Panc1 (cell line): ENCODE data around the gene FBLIM1. TPM values are rescaled to one million over a fixed set of nuclear protein-coding genes. Genes with fewer than 3 reads are reported as not detected.

ENCODE experiments used
- ATAC-seq: fragments of 200-7000 bp; cut with Tn5 transposase; 2 replicates; pipeline ENCODE4 v1.9.1; 2020; ENCODE audit warnings: mild to moderate bottlenecking, moderate library complexity
- BruUV-seq: library from RNA; stranded (reverse); fragments of 400-500 nt; replicated peaks from 2 replicates; lab custom pipeline; 2021; lab: Mats Ljungman, UMichigan
- CTCF ChIA-PET: fragments of 300-600 bp; sonication (Branson Sonifier 250); formaldehyde crosslinking; loops from one replicate; lab custom pipeline; 2022; ENCODE audit warnings: antibody characterized with exemption; lab: Charles Lee
- POLR2A ChIA-PET: fragments of 300-600 bp; sonication (Branson Sonifier 250); formaldehyde crosslinking; loops from one replicate; lab custom pipeline; 2022; ENCODE audit warnings: antibody characterized with exemption; lab: Charles Lee
- DNase-seq: peaks from one replicate; pipeline ENCODE4 v3.0.0-alpha.2; 2010; ENCODE audit warnings: low read depth, low spot score
- H3K27ac ChIP-seq: 2 replicates; pipeline ENCODE4 v1.5.1; 2011; ENCODE audit warnings: mild to moderate bottlenecking, low read length, inconsistent platforms
- H3K27me3 ChIP-seq: fragments of 200-500 bp; sonication (Bioruptor generic); 2 replicates; pipeline ENCODE4 v1.6.0; 2014; ENCODE audit warnings: low read length, inconsistent platforms; ENCODE audit not compliant: control insufficient read depth, insufficient read depth
- H3K36me3 ChIP-seq: fragments of 200-500 bp; sonication (Bioruptor generic); 2 replicates; pipeline ENCODE4 v1.5.1; 2014; ENCODE audit warnings: inconsistent platforms, mild to moderate bottlenecking, low read length, moderate library complexity; ENCODE audit not compliant: control insufficient read depth, insufficient read depth
- H3K4me1 ChIP-seq: 2 replicates; pipeline ENCODE4 v1.5.1; 2011; ENCODE audit warnings: inconsistent platforms, mild to moderate bottlenecking, low read length, moderate library complexity; ENCODE audit not compliant: control insufficient read depth, insufficient read depth
- H3K4me3 ChIP-seq, 2 experiments: 2 replicates each; pipeline ENCODE4 v1.5.1; 2011 to 2012; ENCODE audit warnings: low read depth in 2 of 2, low read length in 2 of 2, mild to moderate bottlenecking in 2 of 2, inconsistent platforms in 1 of 2, moderate library complexity in 1 of 2
- H3K9me3 ChIP-seq: fragments of 200-500 bp; sonication (Bioruptor generic); 2 replicates; pipeline ENCODE4 v1.5.1; 2014; ENCODE audit warnings: low read depth, mild to moderate bottlenecking, inconsistent platforms, low read length, moderate library complexity; ENCODE audit not compliant: control insufficient read depth, insufficient read depth
- POLR2AphosphoS5 ChIP-seq: IDR thresholded peaks from 2 replicates; pipeline ENCODE4 v1.6.1; 2012; ENCODE audit warnings: mild to moderate bottlenecking, low read depth, low read length, moderate library complexity
- REST ChIP-seq, 2 experiments: IDR thresholded peaks; 2 replicates each; pipeline ENCODE4 v1.6.1; 2011 to 2012; ENCODE audit warnings: low read depth in 2 of 2, control low read depth in 1 of 2, low read length in 1 of 2, mild to moderate bottlenecking in 1 of 2, moderate library complexity in 1 of 2; ENCODE audit not compliant: insufficient read depth in 1 of 2
- SIN3A ChIP-seq: IDR thresholded peaks from 2 replicates; pipeline ENCODE4 v1.6.1; 2012; ENCODE audit warnings: low read depth, mild to moderate bottlenecking, low read length, moderate library complexity, borderline replicate concordance; ENCODE audit not compliant: insufficient read depth
- TCF7L2 ChIP-seq: IDR thresholded peaks from 2 replicates; pipeline ENCODE4 v1.6.1; 2011; ENCODE audit warnings: mild to moderate bottlenecking, low read depth, low read length, inconsistent platforms
- in situ Hi-C: cut with HindIII; loops from 2 replicates; pipeline ENCODE4 v1.10.0; 2016; ENCODE audit warnings: low sequenced_read_pairs, low pct_unique_long_range_greater_than_20kb
- intact Hi-C: fragments of 100-400 bp; cut with micrococcal nuclease; formaldehyde crosslinking; loops from one replicate; pipeline ENCODE4 v1.10.0; 2022; ENCODE audit not compliant: unreplicated experiment
- total RNA-seq: library from RNA; stranded (reverse); gene quantifications from one replicate; pipeline ENCODE4 v1.2.1, GENCODE V29; 2021; ENCODE audit not compliant: unreplicated experiment
- TF ChIP-seq, protein P1 (sequence below): fragments of 450-650 bp; IDR thresholded peaks from 2 replicates; pipeline ENCODE4 v1.5.1; 2017; ENCODE audit warnings: mild to moderate bottlenecking

FBLIM1 gene
- total RNA-seq, 1 experiment from 2014 or later: 4.3 TPM

DNA sequence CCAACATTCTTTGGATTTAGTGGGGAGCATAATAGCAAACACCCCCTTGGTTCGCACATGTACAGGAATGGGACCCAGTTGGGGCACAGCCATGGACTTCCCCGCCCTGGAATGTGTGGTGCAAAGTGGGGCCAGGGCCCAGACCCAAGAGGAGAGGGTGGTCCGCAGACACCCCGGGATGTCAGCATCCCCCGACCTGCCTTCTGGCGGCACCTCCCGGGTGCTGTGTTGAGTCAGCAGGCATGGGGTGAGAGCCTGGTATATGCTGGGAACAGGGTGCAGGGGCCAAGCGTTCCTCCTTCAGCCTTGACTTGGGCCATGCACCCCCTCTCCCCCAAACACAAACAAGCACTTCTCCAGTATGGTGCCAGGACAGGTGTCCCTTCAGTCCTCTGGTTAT lies 27.1 kb downstream of the FBLIM1 start:
- in situ Hi-C loops (no loop called here), intact Hi-C loops (no loop called here)
- H3K27ac ChIP-seq: no peak overlapping the region
- H3K36me3 ChIP-seq: no peaks in the 10 kb centered on the region
- ATAC-seq (no peak), DNase-seq (no peak)
- H3K27me3 ChIP-seq: no peaks in the 10 kb centered on the region
- no peak overlapping the region for H3K4me3 ChIP-seq
- ChIA-PET POLR2A (no interaction called here), CTCF (no interaction called here)
- no peaks in the 10 kb centered on the region for H3K4me1 ChIP-seq
- TF ChIP-seq, protein P1, sequence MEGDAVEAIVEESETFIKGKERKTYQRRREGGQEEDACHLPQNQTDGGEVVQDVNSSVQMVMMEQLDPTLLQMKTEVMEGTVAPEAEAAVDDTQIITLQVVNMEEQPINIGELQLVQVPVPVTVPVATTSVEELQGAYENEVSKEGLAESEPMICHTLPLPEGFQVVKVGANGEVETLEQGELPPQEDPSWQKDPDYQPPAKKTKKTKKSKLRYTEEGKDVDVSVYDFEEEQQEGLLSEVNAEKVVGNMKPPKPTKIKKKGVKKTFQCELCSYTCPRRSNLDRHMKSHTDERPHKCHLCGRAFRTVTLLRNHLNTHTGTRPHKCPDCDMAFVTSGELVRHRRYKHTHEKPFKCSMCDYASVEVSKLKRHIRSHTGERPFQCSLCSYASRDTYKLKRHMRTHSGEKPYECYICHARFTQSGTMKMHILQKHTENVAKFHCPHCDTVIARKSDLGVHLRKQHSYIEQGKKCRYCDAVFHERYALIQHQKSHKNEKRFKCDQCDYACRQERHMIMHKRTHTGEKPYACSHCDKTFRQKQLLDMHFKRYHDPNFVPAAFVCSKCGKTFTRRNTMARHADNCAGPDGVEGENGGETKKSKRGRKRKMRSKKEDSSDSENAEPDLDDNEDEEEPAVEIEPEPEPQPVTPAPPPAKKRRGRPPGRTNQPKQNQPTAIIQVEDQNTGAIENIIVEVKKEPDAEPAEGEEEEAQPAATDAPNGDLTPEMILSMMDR: no peak
- H3K9me3 ChIP-seq: no peaks in the 10 kb centered on the region
- BruUV-seq: no TSS peak

GRCh38 chr1:15786581-15786980 lies 28.0 kb downstream of the FBLIM1 start:
- H3K9me3 ChIP-seq: no peaks in the 10 kb centered on the region
- H3K27ac ChIP-seq: no peak overlapping the region
- ChIA-PET CTCF (no interaction called here), POLR2A (no interaction called here)
- intact Hi-C loops (no loop called here), in situ Hi-C loops (no loop called here)
- no peaks in the 10 kb centered on the region for H3K36me3 ChIP-seq
- DNase-seq (no peak), ATAC-seq (no peak; the same call in 1 of the 2 replicates)
- H3K4me3 ChIP-seq: no peak overlapping the region
- H3K27me3 ChIP-seq: no peaks in the 10 kb centered on the region
- no peaks in the 10 kb centered on the region for H3K4me1 ChIP-seq
- TF ChIP-seq, protein P1: no peak
- TF ChIP-seq TCF7L2 (no peak), REST (IDR thresholded peaks at IDR 0.05; ENCODE audit: insufficient read depth in 1 of 2, low read depth in 2 of 2, low read length in 1 of 2) (no peak), POLR2AphosphoS5 (no peak), SIN3A (no peak)
- BruUV-seq: no TSS peak
